Measurements from ENCODE around the gene PDF.

DNA sequence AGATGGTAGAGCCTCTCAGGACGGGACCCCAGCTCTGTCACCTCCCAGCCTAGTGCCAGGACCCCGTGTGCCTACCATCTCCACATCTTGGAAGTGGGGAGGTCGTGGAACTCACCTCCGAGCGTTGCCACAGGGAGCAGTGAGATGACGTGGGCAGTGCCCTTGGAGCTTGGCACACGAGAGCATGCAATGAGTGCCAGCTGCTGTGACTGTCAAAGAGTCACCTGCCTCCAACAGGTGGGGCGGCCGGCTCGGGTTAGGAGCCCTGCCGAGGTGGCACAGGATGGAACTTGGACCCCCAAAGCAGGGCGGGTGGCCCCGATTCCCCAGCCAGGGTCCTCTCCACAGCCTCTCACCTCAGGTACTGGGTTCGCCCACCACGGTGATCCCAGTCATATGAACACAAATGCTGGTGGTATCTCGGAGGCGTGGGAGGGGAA, 13.8 kb downstream of the PDF start:
- TF ChIP-seq, protein P1, sequence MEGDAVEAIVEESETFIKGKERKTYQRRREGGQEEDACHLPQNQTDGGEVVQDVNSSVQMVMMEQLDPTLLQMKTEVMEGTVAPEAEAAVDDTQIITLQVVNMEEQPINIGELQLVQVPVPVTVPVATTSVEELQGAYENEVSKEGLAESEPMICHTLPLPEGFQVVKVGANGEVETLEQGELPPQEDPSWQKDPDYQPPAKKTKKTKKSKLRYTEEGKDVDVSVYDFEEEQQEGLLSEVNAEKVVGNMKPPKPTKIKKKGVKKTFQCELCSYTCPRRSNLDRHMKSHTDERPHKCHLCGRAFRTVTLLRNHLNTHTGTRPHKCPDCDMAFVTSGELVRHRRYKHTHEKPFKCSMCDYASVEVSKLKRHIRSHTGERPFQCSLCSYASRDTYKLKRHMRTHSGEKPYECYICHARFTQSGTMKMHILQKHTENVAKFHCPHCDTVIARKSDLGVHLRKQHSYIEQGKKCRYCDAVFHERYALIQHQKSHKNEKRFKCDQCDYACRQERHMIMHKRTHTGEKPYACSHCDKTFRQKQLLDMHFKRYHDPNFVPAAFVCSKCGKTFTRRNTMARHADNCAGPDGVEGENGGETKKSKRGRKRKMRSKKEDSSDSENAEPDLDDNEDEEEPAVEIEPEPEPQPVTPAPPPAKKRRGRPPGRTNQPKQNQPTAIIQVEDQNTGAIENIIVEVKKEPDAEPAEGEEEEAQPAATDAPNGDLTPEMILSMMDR (IDR thresholded peaks at IDR 0.05) = no peak
- TF ChIP-seq POLR2A (IDR thresholded peaks at IDR 0.05) = no peak
